HEK293T (cell line): ENCODE data around the gene TNPO2.

Source experiments
- BHLHE40 ChIP-seq: fragments of 450-650 bp; IDR thresholded peaks from 2 replicates; pipeline ENCODE4 v1.6.1; 2016; ENCODE audit warnings: mild to moderate bottlenecking, moderate library complexity, borderline replicate concordance
- FOXA1 ChIP-seq: fragments of 450-650 bp; IDR thresholded peaks from 2 replicates; pipeline ENCODE4 v1.6.1; 2016; ENCODE audit warnings: mild to moderate bottlenecking
- FOXK2 ChIP-seq: fragments of 450-650 bp; IDR thresholded peaks from 2 replicates; pipeline ENCODE4 v1.6.1; 2016; ENCODE audit warnings: mild to moderate bottlenecking
- HDGF ChIP-seq: fragments of 450-650 bp; IDR thresholded peaks from 2 replicates; pipeline ENCODE4 v1.6.1; 2017; ENCODE audit warnings: antibody characterized with exemption, borderline replicate concordance
- TARDBP ChIP-seq: fragments of 450-650 bp; IDR thresholded peaks from 2 replicates; pipeline ENCODE4 v1.6.1; 2016
- TF ChIP-seq, protein P1 (sequence below): fragments of 450-650 bp; IDR thresholded peaks from 2 replicates; pipeline ENCODE4 v1.6.1; 2016

DNA sequence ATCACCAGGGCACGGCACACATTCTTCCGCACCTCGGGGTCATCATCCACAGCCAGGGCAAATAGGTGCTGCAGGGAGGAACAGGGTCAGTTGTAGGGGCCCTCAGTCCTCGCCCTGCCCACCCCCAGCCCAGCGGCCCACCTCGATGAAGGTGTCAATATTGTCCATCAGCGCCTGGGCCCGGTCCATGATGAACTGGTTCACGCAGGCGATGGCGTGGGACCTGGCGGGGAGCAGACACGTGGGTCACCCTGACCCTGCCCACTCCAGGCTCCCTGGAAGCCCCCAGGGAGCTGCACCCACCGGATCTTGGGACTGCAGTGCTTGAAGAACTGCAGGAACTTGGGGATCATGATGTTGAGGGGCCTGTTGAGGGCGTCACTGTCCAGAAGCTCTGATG, 8.6 kb downstream of the TNPO2 start:
- TF ChIP-seq, protein P1, sequence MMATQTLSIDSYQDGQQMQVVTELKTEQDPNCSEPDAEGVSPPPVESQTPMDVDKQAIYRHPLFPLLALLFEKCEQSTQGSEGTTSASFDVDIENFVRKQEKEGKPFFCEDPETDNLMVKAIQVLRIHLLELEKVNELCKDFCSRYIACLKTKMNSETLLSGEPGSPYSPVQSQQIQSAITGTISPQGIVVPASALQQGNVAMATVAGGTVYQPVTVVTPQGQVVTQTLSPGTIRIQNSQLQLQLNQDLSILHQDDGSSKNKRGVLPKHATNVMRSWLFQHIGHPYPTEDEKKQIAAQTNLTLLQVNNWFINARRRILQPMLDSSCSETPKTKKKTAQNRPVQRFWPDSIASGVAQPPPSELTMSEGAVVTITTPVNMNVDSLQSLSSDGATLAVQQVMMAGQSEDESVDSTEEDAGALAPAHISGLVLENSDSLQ = no peak
- TF ChIP-seq BHLHE40 = no peak
- no peak for TF ChIP-seq HDGF
- no peak for TF ChIP-seq FOXK2
- no peak for TF ChIP-seq FOXA1
- no peak for TF ChIP-seq TARDBP
